Activated CD4-positive, alpha-beta T cell treated with anti-CD3 and anti-CD28 coated beads for 1 hour (primary cell): ENCODE measurements around the gene USP11.
"Not testable (repeated sequence)": the region's sequence is repeated elsewhere in the genome, so short reads cannot be mapped to it uniquely, and the experiment has no call there.

ENCODE experiments used
- DNase-seq: peaks from one replicate; pipeline ENCODE4 v3.0.0-alpha.2; 2020

USP11 gene

DNA sequence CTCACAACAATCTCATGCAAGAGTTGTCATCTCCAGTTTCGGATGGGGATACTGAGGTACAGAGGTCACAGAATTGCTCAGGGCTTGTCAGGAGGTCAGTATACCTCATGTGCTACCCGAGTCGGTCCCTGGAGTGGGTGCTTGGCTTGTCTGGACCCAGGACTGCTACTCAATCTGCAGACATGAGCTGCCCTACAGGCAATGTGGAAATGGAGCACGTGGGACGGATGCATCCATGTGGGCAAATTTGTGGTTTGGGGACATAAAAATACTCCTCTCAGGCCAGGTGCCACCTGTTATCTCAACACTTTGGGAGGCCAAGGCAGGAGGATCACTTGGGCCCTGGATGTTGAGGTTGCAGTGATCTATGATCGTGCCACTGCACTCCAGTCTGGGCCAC lies 15.8 kb downstream of the USP11 start:
- no peak for DNase-seq

DNA sequence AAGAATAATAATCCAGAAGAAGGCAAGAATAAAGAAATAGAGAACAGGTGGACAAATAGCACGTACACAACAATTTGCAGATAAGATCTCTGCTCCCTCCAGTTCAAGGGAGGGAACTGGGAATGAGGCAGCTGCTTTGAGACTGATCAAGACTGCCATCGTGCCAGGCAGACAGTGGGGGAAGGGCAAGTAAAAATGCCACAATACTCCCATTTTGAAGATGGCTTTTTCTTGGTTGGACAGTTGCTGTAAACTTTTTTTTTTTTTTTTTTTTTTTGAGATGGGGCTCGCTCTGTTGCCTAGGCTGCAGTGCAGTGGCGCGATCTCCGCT lies 17.2 kb downstream of the USP11 start:
- DNase-seq, result no peak

DNA sequence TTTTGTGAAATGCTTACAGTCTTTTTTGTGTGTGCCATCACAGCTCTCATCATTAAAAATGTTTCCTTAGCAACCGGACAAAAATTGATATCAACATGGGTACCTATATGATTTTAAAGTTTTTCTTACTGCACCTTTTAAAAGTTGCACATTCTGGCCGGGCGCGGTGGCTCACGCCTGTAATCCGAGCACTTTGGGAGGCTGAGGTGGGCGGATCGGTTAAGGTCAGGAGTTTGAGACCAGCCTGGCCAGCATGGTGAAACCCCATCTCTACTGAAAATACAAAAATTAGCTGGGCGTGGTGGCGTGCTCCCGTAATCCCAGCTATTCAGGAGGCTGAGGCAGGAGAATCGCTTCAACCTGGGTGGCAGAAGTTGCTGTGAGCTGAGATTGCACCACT lies 24.8 kb downstream of the USP11 start:
- not testable (repeated sequence) for DNase-seq

DNA sequence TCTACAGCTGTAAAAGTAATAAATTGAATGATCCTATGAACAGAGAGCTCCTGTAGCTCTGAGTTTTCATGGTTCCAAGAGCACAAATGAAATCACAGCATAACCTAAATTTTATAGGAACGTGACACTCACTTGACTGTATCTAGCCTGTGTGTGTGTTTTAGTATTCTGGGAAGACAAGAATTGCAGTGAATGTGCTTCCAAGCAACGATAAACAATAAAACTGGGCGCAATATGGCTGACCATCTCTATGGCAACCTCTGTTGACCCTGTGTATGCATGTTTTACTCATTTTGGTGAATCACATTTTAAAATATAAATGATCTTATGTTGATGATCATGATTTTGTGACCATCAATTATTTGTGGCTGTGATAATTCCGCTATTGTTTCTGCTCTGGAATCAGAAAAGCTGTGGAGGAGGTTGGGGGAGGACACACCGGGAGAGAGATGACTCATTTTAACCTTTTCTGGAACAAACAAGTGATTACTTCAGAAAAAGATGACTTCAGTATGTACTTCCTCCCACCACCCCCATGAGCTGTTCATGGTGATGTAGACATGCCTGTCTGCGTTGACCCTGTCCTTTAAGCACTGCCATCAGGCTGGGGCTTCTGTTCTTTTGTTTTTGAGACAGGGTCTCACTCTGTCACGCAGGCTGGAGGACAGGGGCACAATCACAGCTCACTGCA lies 31.8 kb downstream of the USP11 start:
- no peak for DNase-seq

DNA sequence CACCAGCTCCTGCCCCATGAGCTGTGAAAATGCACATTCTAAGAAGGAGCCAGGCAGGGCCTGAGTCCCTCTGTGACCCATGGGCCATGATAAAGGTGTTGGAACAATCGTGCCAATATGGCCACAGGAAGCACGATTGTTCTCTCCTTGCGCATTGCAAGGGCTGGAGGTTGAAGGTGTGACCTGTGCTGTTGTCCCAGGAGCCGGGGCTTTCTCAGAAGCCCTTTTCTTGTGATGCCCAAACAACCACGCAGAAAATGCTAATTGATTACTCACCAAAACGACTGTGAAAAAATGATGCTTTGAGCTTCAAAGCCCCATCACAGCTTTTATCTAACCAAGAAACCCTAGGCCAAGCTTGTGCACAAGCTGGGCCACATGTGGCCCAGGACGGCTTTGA lies 33.8 kb downstream of the USP11 start:
- no peak for DNase-seq

DNA sequence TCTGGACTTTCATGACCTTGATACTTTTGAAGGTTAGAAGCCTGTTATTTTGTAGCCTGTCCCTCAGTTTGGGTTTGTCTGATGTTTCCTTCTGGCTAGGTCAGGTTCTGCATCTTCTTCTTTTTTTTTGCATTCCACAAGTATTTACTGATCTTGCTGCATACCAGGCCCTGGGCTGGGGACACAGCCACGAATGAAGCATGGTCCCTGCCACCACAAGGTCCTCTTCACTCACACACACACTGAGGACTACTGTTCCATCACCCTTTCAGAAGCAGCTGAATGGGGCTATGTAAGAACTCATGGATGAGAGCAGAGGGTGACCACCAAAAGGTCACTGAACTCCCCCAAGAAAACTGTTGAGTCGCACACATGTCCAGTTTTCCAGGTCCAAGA lies 39.2 kb downstream of the USP11 start:
- no peak for DNase-seq

DNA sequence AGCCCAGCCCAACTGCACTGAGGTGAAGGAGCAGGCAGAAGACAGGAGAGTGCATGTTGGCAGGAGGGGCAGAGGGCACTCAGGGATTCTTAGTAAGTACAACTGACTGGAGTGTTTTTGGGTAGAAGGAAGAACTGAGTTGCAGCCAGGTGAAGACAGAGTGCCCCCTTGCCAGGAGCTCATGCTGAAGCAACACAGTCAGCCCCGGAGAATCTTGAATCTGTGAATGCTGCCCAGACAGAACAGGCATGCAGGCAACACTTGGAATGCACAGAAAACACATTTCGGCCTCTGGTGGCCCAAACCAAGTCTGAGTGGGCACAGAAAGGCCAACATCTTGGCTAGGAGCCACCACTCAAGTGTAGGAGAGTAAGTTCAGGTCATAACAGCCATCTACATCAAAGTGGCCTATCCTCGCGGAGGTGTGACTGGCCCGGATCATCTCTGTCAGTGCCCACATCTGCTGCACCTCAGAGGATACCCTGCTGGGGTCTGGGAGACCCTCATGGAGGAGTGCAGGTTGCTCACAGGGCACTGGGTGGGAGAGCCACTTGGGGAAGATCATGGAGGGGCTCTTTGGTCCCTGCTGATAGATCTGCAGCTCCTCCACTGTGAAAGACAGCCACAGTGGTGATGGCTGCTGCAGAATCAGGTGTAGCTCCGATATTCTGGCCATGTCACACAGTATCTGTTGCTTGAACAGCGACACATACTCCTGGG lies 40.4 kb downstream of the USP11 start:
- DNase-seq, result no peak

DNA sequence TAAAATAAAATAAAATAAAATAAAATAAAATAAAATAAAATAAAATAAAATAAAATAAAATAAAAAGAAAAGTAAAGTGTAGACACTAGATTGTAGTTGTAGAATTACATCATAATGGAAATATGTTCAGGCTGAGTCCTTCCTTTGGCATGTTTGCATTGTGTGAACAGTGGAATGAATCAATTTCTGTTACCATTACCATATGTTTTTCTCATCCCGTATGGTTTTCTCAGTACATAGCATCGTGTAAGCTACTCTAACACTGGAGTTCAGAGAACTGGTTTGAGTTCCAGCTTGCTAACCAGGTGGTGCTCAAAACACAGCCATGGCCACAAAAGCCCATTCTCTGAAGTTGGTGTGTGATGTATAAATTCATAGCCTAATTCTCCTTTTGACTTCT lies 45.9 kb downstream of the USP11 start:
- no peak for DNase-seq

DNA sequence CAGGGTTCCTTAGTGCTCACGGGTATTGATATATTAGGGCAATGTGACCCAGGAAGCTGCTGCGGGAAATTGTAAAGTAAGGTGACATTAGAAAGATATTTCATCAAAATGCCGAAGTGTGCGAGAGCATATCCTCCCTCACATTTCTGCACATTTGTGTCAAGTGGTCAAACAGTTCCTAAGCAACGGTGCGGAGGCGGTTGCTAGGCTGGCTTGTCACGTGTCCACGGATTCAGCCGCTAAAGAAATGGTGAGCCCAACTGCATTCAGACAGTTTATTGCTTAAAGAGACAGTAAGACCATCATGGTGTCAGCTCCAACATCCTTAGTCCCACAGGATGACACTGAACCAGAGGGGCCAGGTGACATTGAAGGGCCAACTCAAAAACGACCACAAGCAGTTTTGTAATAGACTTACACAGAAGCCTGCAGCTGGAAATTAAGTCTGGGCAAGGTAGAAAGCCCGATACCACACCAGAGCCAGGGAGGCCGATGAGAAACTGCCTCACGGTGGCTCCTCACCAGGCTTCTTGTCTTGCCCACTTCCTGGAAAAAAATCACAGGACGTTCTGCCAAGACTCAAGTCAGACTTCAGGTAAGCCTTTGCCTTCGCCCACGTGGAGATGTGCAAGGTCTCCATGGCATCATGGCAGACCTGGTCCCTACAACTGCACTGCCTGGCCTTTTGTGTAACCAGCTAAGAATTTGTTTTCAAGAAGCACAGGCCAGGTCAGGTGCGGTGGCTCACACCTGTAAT lies 50.4 kb downstream of the USP11 start:
- DNase-seq, result no peak

DNA sequence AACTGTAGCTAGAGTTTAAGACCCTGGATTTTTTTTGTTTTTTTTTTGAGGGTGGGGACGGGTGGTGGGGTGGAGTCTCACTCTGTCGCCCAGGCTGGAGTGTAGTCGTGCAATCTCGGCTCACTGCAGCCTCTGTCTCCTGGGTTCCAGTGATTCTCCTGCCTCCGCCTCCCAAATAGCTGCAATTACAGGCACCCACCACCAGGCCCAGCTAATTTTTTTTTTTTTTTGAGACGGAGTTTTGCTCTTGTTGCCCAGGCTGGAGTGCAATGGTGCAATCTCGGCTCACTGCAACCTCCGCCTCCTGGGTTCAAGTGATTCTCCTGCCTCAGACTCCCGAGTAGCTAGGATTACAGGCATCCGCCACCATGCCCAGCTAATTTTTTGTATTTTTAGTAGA lies 51.8 kb downstream of the USP11 start:
- not testable (repeated sequence) for DNase-seq

DNA sequence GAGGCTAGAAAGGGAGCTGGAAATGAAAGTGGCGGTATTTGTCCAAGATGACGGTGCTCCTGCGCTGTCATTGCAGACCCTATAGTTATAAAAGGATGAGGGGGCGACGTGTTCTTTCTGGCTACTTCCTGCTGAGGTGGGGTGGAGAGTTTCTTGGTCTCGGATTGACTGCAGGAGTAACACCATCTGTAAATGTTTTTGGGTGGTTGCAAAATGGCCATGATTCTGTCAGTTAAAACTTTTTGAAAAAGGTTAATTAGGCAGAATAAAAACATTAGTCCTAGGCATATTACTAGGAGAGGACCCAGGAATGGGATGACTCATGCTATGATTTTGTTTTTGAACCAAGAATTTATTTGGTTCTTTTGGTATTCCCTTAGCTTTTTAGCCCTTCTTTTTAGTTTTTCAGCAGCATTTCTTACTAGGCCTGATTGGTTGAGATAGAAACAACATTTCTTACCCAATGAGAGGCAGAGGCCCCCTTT lies 53.1 kb downstream of the USP11 start:
- DNase-seq, result no peak

DNA sequence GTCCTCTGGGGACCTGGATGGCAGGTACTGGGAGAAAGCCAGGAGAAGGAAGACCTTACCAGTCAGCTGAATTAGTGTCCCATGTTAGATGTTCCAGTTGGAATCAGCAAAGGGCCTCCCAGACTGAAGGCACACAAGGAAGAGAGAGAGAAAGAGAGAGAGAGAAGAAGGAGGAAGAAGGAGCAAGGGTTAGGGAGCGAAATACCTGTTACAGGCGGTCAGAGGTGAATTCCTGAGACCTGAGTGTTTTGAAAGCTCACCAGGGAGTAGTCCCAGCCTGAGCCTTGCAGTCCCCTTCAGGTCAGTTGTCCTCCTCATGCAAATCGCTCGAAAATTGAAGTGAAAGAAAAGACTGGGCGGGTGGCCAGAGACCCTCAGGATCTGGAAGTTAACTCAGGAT lies 60.3 kb downstream of the USP11 start:
- no peak for DNase-seq

DNA sequence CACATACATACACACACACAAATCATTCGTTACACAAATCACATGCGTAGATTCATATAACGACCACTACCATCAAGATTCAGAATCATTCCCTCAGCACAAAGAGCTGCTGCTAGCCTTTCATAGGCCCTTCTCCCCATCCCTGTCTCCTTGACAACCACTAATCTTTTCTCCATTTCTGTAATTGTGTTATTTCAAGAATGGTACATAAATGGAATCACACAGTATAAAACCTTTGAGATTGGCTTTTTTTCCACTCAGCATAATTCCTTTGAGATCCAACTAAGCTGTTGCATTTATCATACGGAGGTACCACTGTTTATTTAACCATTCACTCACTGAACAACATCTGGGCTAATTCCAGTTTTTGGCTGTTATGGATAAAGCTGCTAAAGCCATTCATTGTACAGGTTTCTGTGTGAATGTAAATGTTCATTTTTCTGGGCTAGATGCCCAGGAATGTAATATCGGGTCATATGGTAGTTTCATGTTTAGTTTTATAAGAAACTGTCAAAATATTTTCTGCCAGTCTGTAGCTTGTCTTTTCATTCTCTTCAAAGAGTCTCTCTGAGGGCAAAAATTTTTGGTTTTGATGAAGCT lies 64.1 kb downstream of the USP11 start:
- no peak for DNase-seq

DNA sequence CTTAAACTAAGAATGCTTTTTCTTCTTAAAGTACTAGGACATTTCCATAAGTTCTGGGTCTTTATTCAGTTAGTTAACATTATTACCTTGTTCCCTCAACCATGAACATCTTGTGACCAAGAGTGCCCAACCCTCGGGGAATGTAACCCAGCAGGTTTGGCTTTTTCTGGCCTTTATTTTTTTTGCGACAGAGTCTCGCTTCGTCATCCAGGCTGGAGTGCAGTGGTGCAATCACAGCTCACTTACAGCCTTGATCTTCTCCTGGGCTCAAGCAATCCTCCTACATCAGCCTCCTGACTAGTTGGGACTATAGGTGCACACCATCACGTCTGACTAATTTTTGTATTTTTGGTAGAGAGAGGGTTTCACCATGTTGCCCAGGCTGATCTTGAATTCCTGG lies 65.1 kb downstream of the USP11 start:
- no peak for DNase-seq
